GM21723 (cell line): ENCODE results near the gene MED1.

ENCODE experiments used
- ATAC-seq: cut with Tn5 transposase; IDR thresholded peaks from one replicate; pipeline ENCODE4 v1.9.1; 2021; ENCODE audit warnings: mild to moderate bottlenecking, moderate library complexity; ENCODE audit not compliant: unreplicated experiment

The MED1 gene

GRCh38 chr17:39364236-39365025, 86.6 kb downstream of the MED1 start:
- ATAC-seq: no peak

GRCh38 chr17:39361064-39361463, 90.0 kb downstream of the MED1 start:
- no peak for ATAC-seq

GRCh38 chr17:39360537-39360936, 90.5 kb downstream of the MED1 start:
- ATAC-seq: no peak

- ATAC-seq: no peak
Measured at GRCh38 chr17:39359994-39360393, 91.1 kb downstream of the MED1 start.

- ATAC-seq: no peak
Measured at GRCh38 chr17:39357986-39358385, 93.1 kb downstream of the MED1 start.

GRCh38 chr17:39357488-39357887, 93.6 kb downstream of the MED1 start:
- ATAC-seq: no peak
